ENCODE data around the gene HPS6.
A peak's percentile ranks its signal among the peaks of the same experiment; 100 is the strongest.

The HPS6 gene

GRCh38 chr10:102064503-102064867 lies 664 bp upstream of the HPS6 start:
- no peak for TF ChIP-seq CTCF (IDR thresholded peaks at IDR 0.05; ENCODE audit: insufficient read depth, low read depth, low read length, missing control alignments)
- peak overlapping the region; percentile 60 for H3K4me3 ChIP-seq (ENCODE audit: low read depth, low read length)
- DNase-seq (ENCODE audit: low read depth) = no peak

- TF ChIP-seq CTCF (IDR thresholded peaks at IDR 0.05; ENCODE audit: insufficient read depth, low read depth, low read length, missing control alignments) = no peak
- DNase-seq (ENCODE audit: low read depth) = peak; percentile 44
Measured at GRCh38 chr10:102065561-102066398, 631 bp downstream of the HPS6 start.

GRCh38 chr10:102066399-102067088 lies 1.4 kb downstream of the HPS6 start:
- DNase-seq (ENCODE audit: low read depth) = no peak
- H3K4me3 ChIP-seq (ENCODE audit: low read depth, low read length) = peak overlapping the region; percentile 60
- no peak for TF ChIP-seq CTCF (IDR thresholded peaks at IDR 0.05; ENCODE audit: insufficient read depth, low read depth, low read length, missing control alignments)

More at GRCh38 chr10:102065561-102066398, 631 bp downstream of the HPS6 start:
- H3K4me3 ChIP-seq (ENCODE audit: low read depth, low read length) = peak overlapping the region; percentile 60

- DNase-seq (ENCODE audit: low read depth) = no peak
- no peak for TF ChIP-seq CTCF (IDR thresholded peaks at IDR 0.05; ENCODE audit: insufficient read depth, low read depth, low read length, missing control alignments)
- no peak overlapping the region for H3K4me3 ChIP-seq (ENCODE audit: low read depth, low read length)
Measured at GRCh38 chr10:102067091-102067916, 2.2 kb downstream of the HPS6 start.

- DNase-seq (ENCODE audit: low read depth) = no peak
- no peak for TF ChIP-seq CTCF (IDR thresholded peaks at IDR 0.05; ENCODE audit: insufficient read depth, low read depth, low read length, missing control alignments)
- H3K4me3 ChIP-seq (ENCODE audit: low read depth, low read length) = no peak overlapping the region
Measured at GRCh38 chr10:102068216-102068615, 3.1 kb downstream of the HPS6 start.

- no peak overlapping the region for H3K4me3 ChIP-seq (ENCODE audit: low read depth, low read length)
- TF ChIP-seq CTCF (IDR thresholded peaks at IDR 0.05; ENCODE audit: insufficient read depth, low read depth, low read length, missing control alignments) = no peak
- no peak for DNase-seq (ENCODE audit: low read depth)
Measured at GRCh38 chr10:102069071-102069470, 3.9 kb downstream of the HPS6 start.

All from GM12865 (cell line).